ENCODE data around the gene TBC1D8B. TPM values are rescaled to one million over a fixed set of nuclear protein-coding genes. Genes with fewer than 3 reads are reported as not detected.

The TBC1D8B gene
- total and polyA plus RNA-seq, 2 of the 4 experiments (the other 2 are of a cell fraction) = 8.3 to 10.4 TPM

DNA sequence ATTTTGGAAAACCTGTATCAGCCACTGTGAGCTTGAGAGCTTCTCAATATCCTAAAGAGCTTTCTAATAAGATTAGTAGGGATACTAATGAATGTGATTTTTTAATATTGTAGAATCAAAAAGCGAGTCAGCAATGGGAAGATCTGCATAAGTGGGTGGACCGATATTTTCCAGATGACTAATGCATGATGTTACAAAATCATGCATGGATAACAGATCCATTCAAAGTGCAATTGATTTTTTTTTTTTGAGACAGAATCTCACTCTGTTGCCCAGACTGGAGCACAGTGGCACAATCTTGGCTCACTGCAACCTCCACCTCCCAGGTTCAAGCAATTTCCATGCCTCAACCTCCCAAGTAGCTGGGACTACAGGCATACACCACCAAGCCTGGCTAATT is 110.4 kb downstream of the TBC1D8B start:
- H3K14ac ChIP-seq (replicated peaks; ENCODE audit: low read depth, low read length) = no peak overlapping the region
- no peaks in the 10 kb centered on the region for H3K36me3 ChIP-seq (ENCODE audit: control insufficient read depth, insufficient read depth, low read length)
- H3K9ac ChIP-seq (ENCODE audit: low read depth, low read length) = no peak overlapping the region
- no TSS peak for BruUV-seq (replicated peaks)
- H3K56ac ChIP-seq (ENCODE audit: extremely low read depth, insufficient read depth, low read length) = no peak overlapping the region
- dilution Hi-C loops (cut with HindIII; ENCODE audit: low sequenced_read_pairs, unreplicated experiment) (no loop called here), intact Hi-C loops (cut with micrococcal nuclease) (no loop called here), in situ Hi-C loops (cut with MboI; ENCODE audit: low sequenced_read_pairs) (no loop called here)
- no peak overlapping the region for H3K18ac ChIP-seq (ENCODE audit: low read depth, low read length)
- DNase-seq (peak; percentile 57), ATAC-seq (ENCODE audit: low read depth) (peak; percentile 32; the same call in 1 of the 2 replicates)
- H3K4ac ChIP-seq (ENCODE audit: low read depth, low read length) = no peak overlapping the region
- no peaks in the 10 kb centered on the region for H3K9me3 ChIP-seq (ENCODE audit: control insufficient read depth, insufficient read depth, low read length)
- H2AFZ ChIP-seq (replicated peaks; ENCODE audit: low read length, poor library complexity) = no peak overlapping the region
- H2AK5ac ChIP-seq (ENCODE audit: low read depth, low read length) = no peak overlapping the region
- no peak overlapping the region for H2BK20ac ChIP-seq (ENCODE audit: low read depth, low read length)
- no peak overlapping the region for H4K91ac ChIP-seq (ENCODE audit: insufficient read depth, low read depth, low read length)
- H3K9me1 ChIP-seq (ENCODE audit: insufficient read depth, low read length) = no peaks in the 10 kb centered on the region
- H2BK5ac ChIP-seq (ENCODE audit: low read depth, low read length, poor library complexity, severe bottlenecking) = no peak overlapping the region
- no peak overlapping the region for H4K5ac ChIP-seq (ENCODE audit: low read depth, low read length)
- peaks cover 13% of the 10 kb centered on the region for H3K27me3 ChIP-seq (ENCODE audit: control insufficient read depth, insufficient read depth, low read length)
- no peak overlapping the region for H3K4me2 ChIP-seq (ENCODE audit: low read depth, low read length)
- TF ChIP-seq, protein P1, sequence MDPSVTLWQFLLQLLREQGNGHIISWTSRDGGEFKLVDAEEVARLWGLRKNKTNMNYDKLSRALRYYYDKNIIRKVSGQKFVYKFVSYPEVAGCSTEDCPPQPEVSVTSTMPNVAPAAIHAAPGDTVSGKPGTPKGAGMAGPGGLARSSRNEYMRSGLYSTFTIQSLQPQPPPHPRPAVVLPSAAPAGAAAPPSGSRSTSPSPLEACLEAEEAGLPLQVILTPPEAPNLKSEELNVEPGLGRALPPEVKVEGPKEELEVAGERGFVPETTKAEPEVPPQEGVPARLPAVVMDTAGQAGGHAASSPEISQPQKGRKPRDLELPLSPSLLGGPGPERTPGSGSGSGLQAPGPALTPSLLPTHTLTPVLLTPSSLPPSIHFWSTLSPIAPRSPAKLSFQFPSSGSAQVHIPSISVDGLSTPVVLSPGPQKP (IDR thresholded peaks at IDR 0.05; ENCODE audit: borderline replicate concordance, low read depth, low read length) = no peak
- no peak for TF ChIP-seq MAFK (IDR thresholded peaks at IDR 0.05; ENCODE audit: low read depth, low read length)
- TF ChIP-seq MXI1 (IDR thresholded peaks at IDR 0.05; ENCODE audit: borderline replicate concordance, low read depth, low read length) = no peak
- TF ChIP-seq CHD1 (IDR thresholded peaks at IDR 0.05; ENCODE audit: low read depth, low read length) = no peak
- 0 out of 2 replicates have a peak, but pooled peaks have one; percentile 9 for TF ChIP-seq FOS (IDR thresholded peaks at IDR 0.05; ENCODE audit: low read depth, low read length)
- no peak for TF ChIP-seq MAZ (IDR thresholded peaks at IDR 0.05; ENCODE audit: borderline replicate concordance, low read depth, low read length)
- no peak for TF ChIP-seq SMC3 (IDR thresholded peaks at IDR 0.05; ENCODE audit: low read depth, low read length)
- peak; percentile 57 for TF ChIP-seq CEBPB (IDR thresholded peaks at IDR 0.05; ENCODE audit: low read depth, low read length)
- no peak for TF ChIP-seq RAD21 (IDR thresholded peaks at IDR 0.05; ENCODE audit: low read length)
- no peak for TF ChIP-seq NFE2L2 (IDR thresholded peaks at IDR 0.05; ENCODE audit: low read depth, low read length)
- H3K4me1 ChIP-seq (ENCODE audit: control insufficient read depth, insufficient read depth, low read length) = no peaks in the 10 kb centered on the region
- no CpG with 5 or more reads among the region's 2 CpGs for WGBS, 2 experiments (ENCODE audit: extremely low coverage in 2 of 2, insufficient read length in 1 of 2)
- H3K23ac ChIP-seq (ENCODE audit: low read depth, low read length) = no peak overlapping the region
- H4K8ac ChIP-seq (ENCODE audit: low read depth in 2 of 2, low read length in 2 of 2) = no peak overlapping the region
- H2BK120ac ChIP-seq (ENCODE audit: low read depth, low read length) = no peak overlapping the region
- no peaks in the 10 kb centered on the region for H4K20me1 ChIP-seq (ENCODE audit: insufficient read depth, low read length)
- H3K79me1 ChIP-seq (ENCODE audit: low read depth in 1 of 2, low read length in 2 of 2) = no peaks in the 10 kb centered on the region
- H2AK9ac ChIP-seq (replicated peaks; ENCODE audit: low read depth, low read length, poor library complexity) = no peak overlapping the region
- POLR2A ChIA-PET (ENCODE audit: unreplicated experiment) = no interaction called here
- no peak overlapping the region for H3K27ac ChIP-seq (ENCODE audit: insufficient read depth, low read length)
- H2BK15ac ChIP-seq (ENCODE audit: low read depth, low read length) = no peak overlapping the region
- CTCF ChIA-PET = no interaction called here
- no peak overlapping the region for H3K4me3 ChIP-seq (ENCODE audit: insufficient read depth, low read depth, low read length)
